Body of pancreas (tissue), 4 donors: ENCODE results near the gene THSD4.

Experiments used
- POLR2A ChIP-seq, 3 donors: fragments of 450-650 bp; IDR thresholded peaks; one replicate each; pipeline ENCODE4 v1.6.1; 2016; ENCODE audit warnings: antibody characterized with exemption in 3 of 3, mild to moderate bottlenecking in 2 of 3
- TF ChIP-seq, protein P1 (sequence below), 7 experiments: fragments of 450-650 bp in 4 of 7; fragments of 200-600 bp in 3 of 7; sonication (generic) in 3 of 7; IDR thresholded peaks; one replicate each; pipeline ENCODE4 v1.5.1; 2016 to 2019; ENCODE audit warnings: antibody characterized with exemption in 7 of 7

DNA sequence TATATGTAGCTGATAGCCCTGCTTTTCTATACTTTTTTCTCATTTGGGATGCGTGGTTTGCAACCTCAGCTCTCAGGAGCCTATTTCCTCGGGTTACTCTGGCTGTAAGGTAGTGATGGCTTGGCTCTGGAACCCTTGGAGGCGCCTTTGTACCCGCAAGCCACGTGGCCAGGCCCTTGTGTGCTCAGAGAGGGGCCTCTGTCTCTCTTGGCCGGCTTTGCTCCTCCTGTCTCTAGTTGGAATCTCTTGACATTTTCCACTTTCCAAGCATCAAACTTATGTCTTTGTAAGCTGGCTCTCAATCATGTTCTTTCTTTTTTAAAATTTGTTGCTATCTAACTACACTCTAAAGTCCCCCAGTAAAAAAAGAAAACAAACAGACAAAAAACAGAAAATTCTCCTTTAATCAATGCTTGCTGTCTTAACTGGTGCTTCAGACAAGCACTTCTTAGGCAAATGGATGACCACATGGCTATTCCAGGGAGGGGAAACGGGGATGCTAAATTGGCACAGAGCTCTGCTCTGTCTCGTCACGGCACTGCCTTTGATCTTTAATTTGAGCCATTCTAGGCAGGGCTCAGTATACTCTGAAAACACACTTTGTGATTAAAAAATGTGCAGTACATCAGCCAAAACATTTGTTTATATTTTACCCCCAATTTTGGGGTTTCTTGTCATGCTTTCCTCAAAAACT, 514.7 kb downstream of the THSD4 start:
- TF ChIP-seq, protein P1, sequence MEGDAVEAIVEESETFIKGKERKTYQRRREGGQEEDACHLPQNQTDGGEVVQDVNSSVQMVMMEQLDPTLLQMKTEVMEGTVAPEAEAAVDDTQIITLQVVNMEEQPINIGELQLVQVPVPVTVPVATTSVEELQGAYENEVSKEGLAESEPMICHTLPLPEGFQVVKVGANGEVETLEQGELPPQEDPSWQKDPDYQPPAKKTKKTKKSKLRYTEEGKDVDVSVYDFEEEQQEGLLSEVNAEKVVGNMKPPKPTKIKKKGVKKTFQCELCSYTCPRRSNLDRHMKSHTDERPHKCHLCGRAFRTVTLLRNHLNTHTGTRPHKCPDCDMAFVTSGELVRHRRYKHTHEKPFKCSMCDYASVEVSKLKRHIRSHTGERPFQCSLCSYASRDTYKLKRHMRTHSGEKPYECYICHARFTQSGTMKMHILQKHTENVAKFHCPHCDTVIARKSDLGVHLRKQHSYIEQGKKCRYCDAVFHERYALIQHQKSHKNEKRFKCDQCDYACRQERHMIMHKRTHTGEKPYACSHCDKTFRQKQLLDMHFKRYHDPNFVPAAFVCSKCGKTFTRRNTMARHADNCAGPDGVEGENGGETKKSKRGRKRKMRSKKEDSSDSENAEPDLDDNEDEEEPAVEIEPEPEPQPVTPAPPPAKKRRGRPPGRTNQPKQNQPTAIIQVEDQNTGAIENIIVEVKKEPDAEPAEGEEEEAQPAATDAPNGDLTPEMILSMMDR (IDR thresholded peaks at IDR 0.05), result no peak
- no peak for TF ChIP-seq POLR2A (IDR thresholded peaks at IDR 0.05)
